Stimulated activated CD8-positive, alpha-beta memory T cell treated with anti-CD3 and anti-CD28 coated beads, Interleukin-7, amount 100 ng/mL, for 1 hour (primary cell): ENCODE data around the gene NMNAT3.
"Not testable (repeated sequence)": the region's sequence is repeated elsewhere in the genome, so short reads cannot be mapped to it uniquely, and the experiment has no call there.

Experiments
- DNase-seq, 2 donors: peaks; one replicate each; pipeline ENCODE4 v3.0.0-alpha.2; 2020; ENCODE audit warnings: low read depth in 2 of 2

NMNAT3 gene

DNA sequence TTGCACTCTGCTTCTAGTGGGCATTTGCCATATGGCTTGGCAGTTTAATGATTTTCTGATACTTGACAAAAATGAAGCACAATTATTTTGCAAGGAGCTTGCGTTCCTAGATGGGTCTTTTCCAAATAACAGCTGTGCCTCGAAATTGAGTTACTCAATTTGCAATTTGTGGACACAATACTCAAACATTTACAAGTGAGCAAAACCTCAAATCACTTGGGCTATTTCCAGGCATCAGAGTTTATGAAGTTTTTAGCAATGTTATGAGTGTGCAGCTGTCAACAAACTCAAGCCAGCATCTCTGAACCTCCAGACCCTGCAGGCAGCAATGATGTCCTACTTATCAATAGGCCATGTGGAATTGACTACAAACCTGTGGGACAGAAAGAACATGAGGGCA, 41.3 kb downstream of the NMNAT3 start:
- no peak for DNase-seq

DNA sequence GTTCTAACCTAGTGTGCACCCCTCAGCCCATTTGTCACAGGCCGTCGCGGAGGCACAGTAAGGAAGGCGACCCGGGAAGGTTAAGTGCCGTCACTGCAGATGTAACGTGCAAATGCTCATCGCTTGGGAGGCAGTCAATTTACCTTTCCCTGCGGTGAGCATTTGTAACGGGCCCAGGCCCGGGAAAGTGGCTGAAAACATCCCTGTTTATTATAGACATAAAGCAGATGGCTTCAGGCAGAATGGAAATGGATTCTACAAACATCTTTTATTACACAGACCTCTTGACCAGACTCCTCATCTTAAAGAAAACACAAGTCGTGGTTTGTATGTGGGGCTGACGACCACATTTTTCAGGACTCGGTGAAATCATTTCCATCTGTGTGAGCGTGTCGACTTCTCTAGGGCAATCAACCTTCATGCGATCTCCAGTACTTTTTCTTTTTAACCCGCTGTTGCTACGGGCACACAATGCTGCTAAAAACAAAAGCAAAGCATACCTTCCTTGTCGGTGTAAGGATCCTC, 43.6 kb downstream of the NMNAT3 start:
- no peak for DNase-seq

DNA sequence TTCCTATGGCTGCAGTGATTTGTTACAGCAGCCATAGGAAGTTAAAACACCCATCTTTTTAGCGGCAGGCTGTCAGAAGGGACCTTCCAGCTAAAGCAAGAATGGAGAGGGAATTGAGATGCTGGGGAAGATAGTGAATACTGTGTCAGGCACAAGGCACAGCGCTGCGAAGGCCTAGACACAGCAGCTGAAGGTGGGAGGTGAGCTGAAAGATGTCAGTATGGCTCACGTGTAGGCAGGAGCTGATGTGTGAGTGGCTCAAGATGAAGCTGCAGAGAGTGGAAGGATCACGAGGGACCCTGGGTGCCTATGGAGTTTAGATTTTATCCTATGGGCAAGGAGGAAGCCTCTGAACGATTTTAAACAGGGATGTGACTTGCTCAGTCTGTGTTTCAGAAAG, 44.3 kb downstream of the NMNAT3 start:
- DNase-seq, result no peak

DNA sequence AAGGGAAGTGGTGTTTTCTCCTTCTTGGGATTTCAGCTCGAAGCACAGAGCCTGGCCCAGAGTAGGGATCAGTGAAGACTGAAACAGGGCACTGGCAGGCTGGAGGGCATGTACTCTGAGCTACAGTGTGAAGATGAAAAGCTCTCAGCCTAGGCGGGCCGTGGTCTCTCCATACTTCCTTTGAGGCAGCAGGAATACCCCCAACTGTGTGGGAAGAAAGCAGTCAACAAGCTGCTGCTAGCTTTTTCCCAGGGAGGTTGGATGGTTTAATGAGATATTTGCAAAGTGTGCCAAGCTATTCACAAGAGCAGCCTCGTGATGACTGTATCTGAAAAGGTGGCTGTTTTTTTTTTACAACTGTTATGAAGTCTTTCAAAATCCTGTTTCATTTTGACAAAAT, 47.2 kb downstream of the NMNAT3 start:
- no peak for DNase-seq

DNA sequence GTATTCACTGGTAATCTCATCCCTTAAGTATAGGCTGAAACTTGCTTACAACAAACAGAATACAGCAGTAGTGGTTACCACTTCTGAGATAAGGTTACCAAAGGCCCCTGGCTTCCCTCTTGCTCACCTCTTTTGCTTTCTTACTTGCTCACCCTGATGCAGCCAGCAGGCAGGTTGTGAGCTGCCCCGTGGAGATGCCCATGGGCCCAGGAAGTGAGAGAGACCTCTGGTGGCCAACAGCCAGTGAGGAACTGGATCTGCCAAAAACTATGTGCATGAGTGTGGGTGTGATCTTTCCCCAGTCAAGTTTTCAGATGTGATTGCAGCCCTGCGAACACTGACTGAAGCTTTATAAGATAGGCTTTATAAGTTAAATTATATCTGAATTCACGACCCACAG, 48.7 kb downstream of the NMNAT3 start:
- DNase-seq, result no peak

DNA sequence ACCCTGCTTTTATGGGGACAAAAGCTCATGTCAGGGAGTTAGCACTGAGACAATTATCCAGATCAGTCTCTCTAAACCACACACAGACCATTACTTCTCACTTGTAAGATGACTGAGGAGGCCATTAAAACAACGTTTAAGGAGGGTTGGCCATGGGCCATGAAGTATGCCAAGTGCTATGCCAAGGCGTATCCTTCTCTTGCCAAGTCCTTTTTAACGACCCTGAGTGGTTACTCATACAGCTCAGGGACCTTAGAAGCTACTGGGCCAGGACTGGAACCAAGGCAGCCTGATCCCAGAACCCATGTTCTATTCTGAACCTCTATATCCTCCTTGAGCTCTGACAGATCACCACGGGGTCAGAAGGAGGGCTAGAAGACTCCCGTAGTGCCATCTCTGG, 50.0 kb downstream of the NMNAT3 start:
- no peak for DNase-seq

DNA sequence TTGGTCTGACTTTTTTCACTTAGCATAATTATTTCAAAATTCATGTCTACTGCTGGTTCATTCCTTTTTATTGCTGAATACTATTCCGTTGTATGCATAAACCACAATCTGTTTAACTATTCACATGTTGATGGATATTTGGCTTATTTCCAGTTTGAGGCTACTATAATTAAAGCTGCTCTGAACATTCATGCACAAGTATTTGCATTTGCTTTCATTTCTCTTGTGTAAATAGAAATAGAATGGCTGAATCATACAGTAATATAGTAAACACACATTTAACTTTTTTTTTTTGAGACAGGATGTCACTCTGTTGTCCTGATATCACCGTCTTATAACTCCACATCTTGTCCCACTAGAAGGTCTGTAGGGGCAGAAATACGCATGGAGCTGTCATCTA, 57.3 kb downstream of the NMNAT3 start:
- DNase-seq, result no peak

DNA sequence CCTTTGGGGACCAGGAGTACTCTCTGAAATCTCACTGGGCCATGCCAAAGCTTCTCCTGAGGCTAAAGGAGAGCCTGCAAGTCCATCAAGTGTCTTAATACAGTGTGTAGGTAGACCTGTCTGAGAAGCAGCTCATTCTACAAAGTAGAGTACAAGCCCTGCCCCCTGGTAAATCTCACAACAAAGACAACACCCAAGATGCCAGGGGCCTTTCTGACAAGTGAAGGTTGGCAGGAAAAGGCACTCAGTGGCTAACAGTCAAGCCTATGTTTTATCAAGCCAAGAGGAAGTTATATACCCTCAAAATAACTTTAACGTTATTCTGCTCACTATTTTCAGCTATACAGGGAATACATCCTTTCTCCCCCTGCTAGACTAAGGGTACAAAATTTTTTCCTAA, 58.3 kb downstream of the NMNAT3 start:
- DNase-seq, result no peak

DNA sequence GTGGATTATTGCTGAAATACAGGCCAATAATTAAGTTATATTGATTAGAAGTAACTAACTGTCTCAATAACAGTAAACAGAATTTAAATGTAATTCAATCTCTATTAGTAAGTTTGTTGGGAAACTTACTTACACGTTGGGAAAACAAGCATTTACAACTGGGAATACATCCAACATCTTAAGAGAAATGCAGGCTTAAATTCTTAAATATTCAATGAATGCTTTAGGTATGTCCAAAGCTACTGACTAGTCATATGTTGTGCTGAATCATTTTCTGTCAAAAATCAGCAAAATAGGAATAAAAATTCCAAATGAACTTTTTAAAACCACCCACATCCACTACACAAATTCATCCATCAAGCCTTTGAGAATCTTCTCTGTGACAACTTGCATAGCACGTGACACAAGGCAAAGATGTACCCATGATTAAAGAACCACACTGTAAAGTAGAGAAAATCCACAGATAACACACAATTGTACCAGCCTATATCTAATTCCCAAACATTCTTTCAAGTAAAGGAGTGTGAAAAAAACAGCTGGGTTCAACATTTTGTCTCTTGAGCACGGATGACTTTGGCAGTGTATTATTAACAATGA, 60.0 kb downstream of the NMNAT3 start:
- DNase-seq, result no peak

DNA sequence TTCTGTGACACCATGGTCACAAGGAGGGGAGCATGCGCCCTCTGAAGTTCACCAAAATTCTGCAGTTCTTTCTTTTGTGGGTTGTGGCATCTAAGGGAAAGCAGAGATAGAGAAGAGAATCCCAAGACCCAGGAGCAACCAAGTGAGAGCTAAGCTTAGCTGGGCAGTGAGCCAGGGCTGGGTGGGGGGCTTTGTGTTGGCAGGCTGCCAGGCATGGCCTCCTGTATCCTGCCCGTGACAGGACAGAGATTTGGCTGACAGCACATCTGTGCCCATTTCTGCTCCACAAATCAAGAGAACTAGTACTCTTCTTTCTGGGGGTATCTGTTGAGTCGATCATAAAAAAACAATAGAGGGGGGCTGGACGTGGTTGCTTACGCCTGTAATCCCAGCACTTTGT, 66.2 kb downstream of the NMNAT3 start:
- DNase-seq, result no peak

DNA sequence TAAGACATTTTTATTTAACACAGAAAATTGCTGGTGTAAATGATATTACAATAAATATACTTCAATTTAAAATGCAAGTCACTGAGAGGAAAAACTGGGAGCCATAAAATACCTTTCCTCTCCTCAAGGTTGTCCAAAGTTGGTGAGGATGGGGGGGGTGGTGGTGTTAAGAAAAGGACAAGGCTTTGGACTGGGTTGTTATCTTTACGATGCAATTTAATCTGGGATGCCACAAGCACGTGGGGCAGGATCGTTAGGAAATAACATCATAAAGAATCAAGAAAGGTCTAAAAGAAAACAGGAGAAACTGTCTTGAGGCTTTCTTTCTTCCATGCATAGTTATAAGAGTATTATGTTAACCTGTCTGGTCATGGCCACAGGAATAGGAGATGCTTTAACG, 66.9 kb downstream of the NMNAT3 start:
- no peak for DNase-seq

DNA sequence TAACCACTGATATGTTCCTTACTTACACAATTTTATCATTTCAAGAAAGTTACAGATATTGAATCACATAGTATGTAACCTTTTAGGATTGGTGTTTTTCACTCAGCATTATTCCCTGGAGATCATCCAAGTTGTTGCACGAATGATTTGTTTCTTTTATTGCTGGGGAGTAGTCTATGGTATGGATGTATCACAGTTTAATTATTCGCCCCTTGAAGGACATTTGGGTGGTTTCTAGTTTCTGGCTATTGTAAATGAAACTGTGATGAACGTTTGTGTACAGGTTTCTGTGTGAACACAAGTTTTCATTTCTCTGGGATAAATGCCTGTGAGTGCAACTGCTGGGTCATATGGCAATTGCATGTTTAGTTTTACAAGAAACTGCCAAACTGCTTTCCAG, 68.8 kb downstream of the NMNAT3 start:
- DNase-seq, result no peak

DNA sequence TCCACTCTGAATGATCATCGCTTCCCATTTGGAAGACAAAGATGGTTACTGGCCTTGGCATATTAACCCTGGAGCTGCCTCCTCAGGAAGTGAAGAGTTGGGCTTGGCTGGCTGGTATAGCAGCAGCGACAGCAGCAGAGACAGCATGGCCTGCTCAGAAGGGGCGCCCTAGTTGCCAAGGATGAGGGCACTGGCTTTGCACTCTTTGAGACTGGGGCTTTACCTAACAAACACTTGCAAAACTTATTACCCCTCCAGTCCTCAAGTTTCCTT, 69.7 kb downstream of the NMNAT3 start:
- no peak for DNase-seq

DNA sequence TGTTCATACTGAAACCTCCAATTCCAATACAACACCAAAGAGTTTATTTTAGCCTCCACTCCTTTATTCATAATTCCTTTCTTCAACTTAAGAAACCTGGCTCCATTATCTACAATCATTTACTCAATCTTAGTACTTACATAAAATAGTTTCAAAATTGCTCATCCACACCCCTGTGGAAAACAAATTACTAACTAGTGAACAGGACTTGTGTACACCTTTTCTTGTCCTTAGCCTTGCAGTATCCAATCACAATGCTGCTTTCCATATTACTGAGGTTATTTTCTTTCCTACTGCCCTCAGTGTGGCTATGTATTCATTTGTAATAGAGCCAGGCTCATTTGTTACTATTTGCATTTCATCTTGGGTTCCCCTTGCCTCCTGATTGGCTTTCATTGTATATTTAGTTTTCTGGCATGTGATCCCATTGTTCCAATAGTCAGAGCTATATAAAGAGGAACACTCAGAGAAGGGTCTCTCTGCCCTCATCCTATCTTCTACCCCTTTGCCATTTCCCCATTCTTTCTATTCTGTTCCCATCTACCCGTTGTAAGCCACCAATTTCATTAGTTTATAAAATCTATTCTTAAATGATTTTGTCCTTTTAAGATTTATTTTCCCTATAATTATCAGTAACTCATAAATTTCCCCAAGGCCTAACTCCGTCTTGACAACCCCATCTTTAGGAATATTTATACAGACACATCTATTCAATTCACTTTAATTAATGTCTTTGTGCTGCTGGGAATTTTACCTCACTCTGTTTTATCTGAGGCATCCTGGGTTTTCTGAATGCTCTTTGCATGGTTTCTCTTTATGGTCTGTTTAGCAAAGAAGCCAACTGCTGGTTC, 70.3 kb downstream of the NMNAT3 start:
- no peak for DNase-seq

DNA sequence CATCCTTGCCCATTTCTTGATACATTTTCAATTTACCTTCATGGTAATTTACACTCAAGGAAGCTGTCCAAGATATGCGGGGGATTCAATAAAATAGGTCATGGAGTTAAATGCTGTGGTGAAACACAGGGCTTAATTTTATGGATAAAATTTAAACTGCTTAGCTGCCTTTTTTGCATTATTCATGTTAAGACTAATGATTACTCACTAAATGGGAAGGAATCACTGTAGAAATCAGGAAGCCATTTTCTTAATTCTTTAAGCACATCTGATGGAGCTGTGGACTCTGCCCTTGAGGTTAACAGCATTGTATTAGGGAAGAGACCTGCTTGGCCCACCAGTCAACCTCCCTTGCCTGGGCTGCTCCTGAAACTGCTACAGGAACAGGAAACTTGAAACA, 75.8 kb downstream of the NMNAT3 start:
- no peak for DNase-seq

DNA sequence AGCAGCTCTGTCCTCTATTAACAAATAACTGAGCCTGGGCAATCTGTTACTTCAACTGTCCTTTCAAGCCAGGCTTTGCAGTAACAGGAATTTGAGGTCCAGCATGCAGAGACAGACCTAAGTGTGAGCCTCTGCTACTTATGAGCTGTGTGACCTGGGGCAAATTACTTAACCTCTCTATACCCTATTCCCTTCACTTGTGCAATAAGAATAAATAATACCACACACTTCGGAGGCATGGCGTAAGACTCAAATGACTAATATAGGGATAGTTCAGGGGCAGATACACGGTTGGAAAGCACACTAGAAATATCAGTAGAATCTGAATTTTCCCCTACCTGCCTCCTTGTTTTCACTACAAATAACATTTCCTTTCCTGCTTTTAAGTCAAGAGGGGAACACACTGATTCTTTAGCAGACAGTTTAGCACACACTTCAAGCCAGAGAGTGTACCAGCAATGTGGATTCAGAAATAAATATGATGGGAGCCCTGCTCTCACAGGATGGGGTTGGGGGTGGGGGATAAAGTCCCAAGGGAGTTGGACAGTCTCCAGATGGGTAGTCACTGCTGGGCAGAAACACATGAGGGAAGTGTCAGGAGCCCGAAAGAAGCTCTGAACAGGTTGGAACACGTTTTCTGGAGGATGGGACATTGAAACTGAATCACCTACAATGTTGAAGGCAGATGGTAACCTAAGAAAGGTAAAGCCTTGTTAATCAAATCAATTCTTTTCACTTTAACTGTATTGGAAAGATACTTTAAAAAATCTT, 76.4 kb downstream of the NMNAT3 start:
- DNase-seq, result no peak

DNA sequence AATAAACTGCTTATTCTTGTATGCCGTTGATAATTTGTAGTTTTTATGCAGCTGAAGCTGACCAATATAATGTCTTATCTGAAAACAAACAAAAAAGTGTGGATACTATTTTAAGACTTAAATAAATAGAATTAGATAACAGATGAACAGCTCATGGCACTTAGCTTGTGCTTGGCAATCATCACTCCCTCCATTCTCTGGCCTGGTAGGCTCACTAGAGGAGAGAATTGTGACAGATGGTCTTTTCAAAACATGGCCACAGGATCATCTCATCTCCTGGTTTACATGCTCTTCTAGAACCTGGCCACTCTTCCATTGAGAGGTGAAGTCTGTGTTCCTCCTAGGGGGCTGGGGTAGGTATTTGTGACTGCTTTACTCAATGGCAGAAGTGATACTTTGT, 79.8 kb downstream of the NMNAT3 start:
- DNase-seq, result no peak

DNA sequence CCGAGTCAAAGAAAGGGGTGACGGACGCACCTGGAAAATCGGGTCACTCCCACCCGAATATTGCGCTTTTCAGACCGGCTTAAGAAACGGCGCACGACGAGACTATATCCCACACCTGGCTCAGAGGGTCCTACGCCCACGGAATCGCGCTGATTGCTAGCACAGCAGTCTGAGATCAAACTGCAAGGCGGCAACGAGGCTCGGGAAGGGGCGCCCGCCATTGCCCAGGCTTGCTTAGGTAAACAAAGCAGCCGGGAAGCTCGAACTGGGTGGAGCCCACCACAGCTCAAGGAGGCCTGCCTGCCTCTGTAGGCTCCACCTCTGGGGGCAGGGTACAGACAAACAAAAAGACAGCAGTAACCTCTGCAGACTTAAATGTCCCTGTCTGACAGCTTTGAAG, 86.6 kb downstream of the NMNAT3 start:
- not testable (repeated sequence) for DNase-seq

DNA sequence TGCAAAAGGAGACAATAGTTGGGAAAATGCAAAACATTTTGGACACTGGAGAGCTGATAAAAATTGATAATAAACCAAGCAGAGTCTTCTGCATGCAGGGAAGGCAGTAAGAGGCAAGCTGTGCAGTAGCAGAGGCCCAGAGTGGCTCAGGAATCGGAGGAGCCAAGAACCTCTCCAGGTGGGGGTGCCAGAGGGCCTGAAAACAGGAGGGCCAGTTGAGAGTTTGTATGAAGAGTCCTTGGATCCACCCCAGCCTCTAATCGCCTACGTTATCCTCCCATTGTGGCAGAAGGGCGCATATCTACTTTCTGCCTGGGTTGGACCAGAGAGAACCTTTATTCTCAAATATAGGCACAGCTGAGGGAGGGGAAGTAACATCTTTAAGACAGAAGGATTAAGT, 89.3 kb downstream of the NMNAT3 start:
- no peak for DNase-seq

DNA sequence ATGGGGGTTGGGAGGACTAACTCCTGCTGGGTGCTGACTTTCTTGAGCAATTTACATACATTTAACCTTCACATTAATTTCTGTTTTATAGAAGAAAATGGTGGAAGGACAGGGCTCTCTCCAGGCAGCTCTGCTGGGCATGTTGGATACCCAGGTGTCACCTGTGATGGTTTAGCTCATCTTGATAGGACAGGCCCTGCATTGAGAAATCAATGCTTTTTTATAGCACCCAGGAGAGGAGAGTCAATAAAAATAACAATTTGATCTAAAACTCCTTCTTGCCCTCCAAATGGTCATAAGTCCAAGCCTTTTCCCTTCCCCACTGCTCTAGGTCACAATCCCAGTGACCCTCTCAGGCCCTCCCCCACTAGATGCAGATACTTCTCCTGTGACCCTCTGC, 90.0 kb downstream of the NMNAT3 start:
- DNase-seq, result no peak

DNA sequence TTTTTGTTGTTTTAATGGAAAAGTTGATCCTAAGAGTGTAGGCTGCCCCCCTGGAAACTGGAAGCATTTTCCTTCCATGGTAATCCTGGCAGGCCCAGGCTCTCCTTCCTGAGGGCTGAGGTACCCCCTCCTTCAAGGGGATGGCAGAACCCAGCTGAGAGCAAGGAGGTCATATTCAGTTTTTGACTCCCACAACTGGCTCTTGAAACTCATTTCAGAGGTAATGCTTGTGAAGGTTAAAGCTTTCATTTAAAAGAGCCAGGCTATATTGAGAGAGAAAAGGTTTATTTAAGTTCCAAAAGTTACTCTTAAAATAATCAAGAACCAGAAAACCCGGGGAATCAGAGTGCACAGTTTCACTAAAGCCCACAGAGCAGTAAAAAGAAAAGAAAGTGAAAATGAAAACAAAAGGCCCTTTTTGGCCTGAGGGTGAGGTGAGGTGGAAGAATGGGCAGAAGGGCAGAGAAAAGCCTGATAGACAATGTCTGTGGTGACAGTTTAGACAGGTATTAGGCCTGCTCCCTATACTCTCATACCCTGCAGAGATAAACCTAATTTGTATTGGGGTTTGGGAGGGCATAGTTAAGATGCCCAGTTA, 91.3 kb downstream of the NMNAT3 start:
- no peak for DNase-seq

DNA sequence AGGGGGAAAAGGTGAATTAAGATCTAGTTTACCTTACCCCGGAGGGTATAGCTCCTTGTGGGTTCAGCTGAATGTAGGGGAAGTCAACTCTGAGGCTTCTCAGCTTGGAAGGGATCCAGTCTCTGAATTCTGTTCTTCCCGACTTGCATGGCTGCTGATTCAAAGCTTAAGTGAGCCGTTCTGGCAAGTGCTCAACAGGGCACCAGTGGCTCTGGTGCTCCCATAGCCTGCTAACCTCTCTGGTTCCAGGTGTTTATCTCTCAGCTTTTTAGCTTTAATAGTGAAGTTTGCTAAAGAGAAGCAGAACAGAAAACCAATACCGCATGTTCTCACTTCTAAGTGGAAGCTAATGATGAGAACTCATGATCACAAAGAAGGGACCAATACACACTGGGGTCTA, 92.0 kb downstream of the NMNAT3 start:
- no peak for DNase-seq

DNA sequence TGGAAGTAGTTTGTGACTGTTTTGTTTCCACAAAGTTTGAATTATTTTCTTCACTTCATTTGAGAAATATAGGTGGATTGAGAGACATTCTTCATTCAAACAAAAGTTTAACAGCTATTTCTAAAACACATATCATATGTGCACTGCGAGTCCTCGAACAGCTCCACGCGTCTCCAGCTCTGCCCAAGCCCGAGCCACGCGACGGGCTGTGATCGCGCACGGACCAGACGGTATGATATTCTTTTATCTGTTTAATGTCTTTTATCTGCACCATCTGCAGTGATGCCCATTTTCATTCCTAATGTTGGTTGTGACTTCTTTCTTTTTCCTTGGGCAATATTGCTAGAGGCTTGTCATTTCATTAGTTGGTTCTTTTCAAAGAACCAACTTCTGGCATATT, 94.1 kb downstream of the NMNAT3 start:
- not testable (repeated sequence) for DNase-seq
